HepG2 (cell line): ENCODE results near the gene TACC3. TPM values are rescaled to one million over a fixed set of nuclear protein-coding genes. Genes with fewer than 3 reads are reported as not detected.

Experiments
- AGO1 ChIP-seq: fragments of 200-400 bp; formaldehyde crosslinking; IDR thresholded peaks from 2 replicates; pipeline ENCODE4 v1.6.1; 2017; ENCODE audit warnings: mild to moderate bottlenecking, low read depth, low read length, moderate library complexity; ENCODE audit not compliant: poor library complexity, severe bottlenecking
- GTF3A ChIP-seq: sonication (generic); formaldehyde crosslinking; conservative IDR thresholded peaks from 2 replicates; pipeline ENCODE4 v1.4.0; 2020; ENCODE audit warnings: mild to moderate bottlenecking, missing genetic modification reagents
- HMG20A ChIP-seq: IDR thresholded peaks from 2 replicates; pipeline ENCODE4 v1.6.1; 2016; ENCODE audit warnings: borderline replicate concordance
- HNRNPH1 ChIP-seq: fragments of 200-400 bp; formaldehyde crosslinking; optimal IDR thresholded peaks from 2 replicates; pipeline ENCODE3; 2017; ENCODE audit warnings: mild to moderate bottlenecking, low read depth, low read length
- KIAA2018 ChIP-seq: sonication (generic); formaldehyde crosslinking; IDR thresholded peaks from 2 replicates; pipeline ENCODE4 v1.5.0; 2020; ENCODE audit warnings: mild to moderate bottlenecking, missing genetic modification reagents, borderline replicate concordance
- MXD3 ChIP-seq: IDR thresholded peaks from 2 replicates; pipeline ENCODE4 v1.6.1; 2016; ENCODE audit warnings: mild to moderate bottlenecking, missing biosample characterization, missing genetic modification reagents
- PHF20 ChIP-seq: sonication (generic); formaldehyde crosslinking; IDR thresholded peaks from 2 replicates; pipeline ENCODE4 v1.5.0; 2020; ENCODE audit warnings: mild to moderate bottlenecking, missing genetic modification reagents
- SAP130 ChIP-seq: IDR thresholded peaks from 2 replicates; pipeline ENCODE4 v1.6.1; 2016; ENCODE audit warnings: low read depth
- SMAD3 ChIP-seq: sonication (generic); formaldehyde crosslinking; IDR thresholded peaks from 2 replicates; pipeline ENCODE4 v1.4.0; 2020; ENCODE audit warnings: missing genetic modification reagents
- STAT6 ChIP-seq: sonication (generic); formaldehyde crosslinking; IDR thresholded peaks from 2 replicates; pipeline ENCODE4 v1.4.0; 2020; ENCODE audit warnings: missing genetic modification reagents, mild to moderate bottlenecking, borderline replicate concordance
- THRA ChIP-seq: sonication (generic); formaldehyde crosslinking; IDR thresholded peaks from 2 replicates; pipeline ENCODE4 v1.4.0; 2020; ENCODE audit warnings: missing genetic modification reagents, borderline replicate concordance
- XRCC5 ChIP-seq: fragments of 200-400 bp; formaldehyde crosslinking; optimal IDR thresholded peaks from 2 replicates; pipeline ENCODE3; 2017; ENCODE audit warnings: mild to moderate bottlenecking, low read length
- ZNF510 ChIP-seq: sonication (generic); formaldehyde crosslinking; IDR thresholded peaks from 2 replicates; pipeline ENCODE4 v1.4.0; 2020; ENCODE audit warnings: low read depth, mild to moderate bottlenecking, missing genetic modification reagents
- ZNF850 ChIP-seq: sonication (generic); formaldehyde crosslinking; conservative IDR thresholded peaks from 2 replicates; pipeline ENCODE4 v1.9.0; 2021; ENCODE audit warnings: mild to moderate bottlenecking, missing genetic modification reagents
- polyA plus RNA-seq, 8 experiments: library from polyadenylated mRNA; depleted of rRNA in 3 of 8; stranded (reverse) in 7 of 8; unstranded in 1 of 8; fragments of >200 nt; fragmentation: Illumina TruSeq in 4 of 8; extraction: Trizol in 4 of 8; gene quantifications; 2 replicates each; pipeline versions ENCODE4 v1.2.1 to v1.2.3, GENCODE V29; 2011 to 2016; ENCODE audit warnings: low read depth in 4 of 8, missing spikeins in 1 of 8, mixed read lengths in 1 of 8; ENCODE audit not compliant: insufficient read depth in 1 of 8
- total RNA-seq, 5 experiments: library from RNA; depleted of rRNA; stranded (reverse); fragments of >200 nt; fragmentation: Illumina TruSeq; extraction: Trizol; gene quantifications; 2 replicates each; pipeline ENCODE4 v1.2.3, GENCODE V29; 2016; ENCODE audit warnings: low read depth in 1 of 5

TACC3 gene
- total and polyA plus RNA-seq, 2 of the 13 experiments (the other 11 are each of a cell fraction or from before 2014, with no cell fraction given), result 20.3 to 21.2 TPM

GRCh38 chr4:1775731-1776500, 54.6 kb downstream of the TACC3 start (continued):
- no peak for TF ChIP-seq KIAA2018
- TF ChIP-seq MXD3 (CRISPR knock-in tag), result no peak
- no peak for TF ChIP-seq THRA (CRISPR knock-in tag)
- no peak for TF ChIP-seq AGO1
- TF ChIP-seq SMAD3 (CRISPR knock-in tag), result no peak
- TF ChIP-seq SAP130 (CRISPR knock-in tag), result peak; percentile 41
- peak; percentile 56 for TF ChIP-seq XRCC5
- TF ChIP-seq HMG20A (CRISPR knock-in tag), result no peak
- TF ChIP-seq ZNF510 (CRISPR knock-in tag), result no peak
- TF ChIP-seq STAT6 (CRISPR knock-in tag), result no peak
- TF ChIP-seq PHF20 (CRISPR knock-in tag), result no peak
- no peak for TF ChIP-seq ZNF850 (CRISPR knock-in tag)
- TF ChIP-seq GTF3A (CRISPR knock-in tag), result no peak
- TF ChIP-seq HNRNPH1, result no peak
